HCT116 (cell line): Measurements from ENCODE around the gene SPINK14. TPM values are rescaled to one million over a fixed set of nuclear protein-coding genes. Genes with fewer than 3 reads are reported as not detected.

ENCODE experiments used
- ATAC-seq: fragments of 200-7000 bp; cut with Tn5 transposase; 2 replicates; pipeline ENCODE4 v1.9.1; 2020; ENCODE audit warnings: mild to moderate bottlenecking, moderate library complexity
- BruUV-seq: library from RNA; stranded (reverse); fragments of 400-500 nt; replicated peaks from 2 replicates; lab custom pipeline; 2021; lab: Mats Ljungman, UMichigan
- CTCF ChIA-PET: fragments of 300-600 bp; sonication (Branson Sonifier 250); formaldehyde crosslinking; loops from one replicate; lab custom pipeline; 2021; ENCODE audit warnings: antibody characterized with exemption; lab: Charles Lee
- POLR2A ChIA-PET: fragments of 300-600, 350-600 bp; sonication (Branson Sonifier 250); formaldehyde crosslinking; loops from one replicate; lab custom pipeline; 2021; ENCODE audit warnings: antibody characterized with exemption; lab: Charles Lee
- RAD21 ChIA-PET, 2 experiments: fragments of 300-600 bp; sonication (Branson Sonifier 250); formaldehyde crosslinking; loops; one replicate each; lab custom pipeline; 2023; ENCODE audit warnings: low total read pairs in 2 of 2; ENCODE audit not compliant: uncharacterized antibody in 2 of 2, unreplicated experiment in 2 of 2, low non-redundant PET in 1 of 2; lab: Charles Lee
- DNase-seq: peaks from one replicate; pipeline ENCODE4 v3.0.0-alpha.2; 2010; ENCODE audit warnings: low read depth, low spot score
- H2AFZ ChIP-seq: fragments of 200-600 bp; shearing (Covaris generic), sonication (generic); 2 replicates; pipeline ENCODE4 v1.6.1; 2017; ENCODE audit warnings: low read depth, mixed run types, mixed read lengths, antibody characterized with exemption, low read length; ENCODE audit not compliant: poor library complexity, severe bottlenecking
- H3K27ac ChIP-seq: 2 replicates; pipeline ENCODE4 v1.5.1; 2012; ENCODE audit warnings: low read depth, low read length
- H3K27me3 ChIP-seq: fragments of 200-600 bp; sonication (generic); 2 replicates; pipeline ENCODE4 v1.6.1; 2016; ENCODE audit warnings: mixed run types, low read length, mixed read lengths; ENCODE audit not compliant: insufficient read depth
- H3K36me3 ChIP-seq, 2 experiments: fragments of 200-500 bp in 1 of 2; fragments of 200-600 bp in 1 of 2; sonication (Bioruptor generic) in 1 of 2; sonication (generic) in 1 of 2; 2 replicates each; pipeline versions ENCODE4 v1.5.1 to v1.6.1; 2014 to 2016; ENCODE audit warnings: low read length in 2 of 2, inconsistent platforms in 1 of 2, mixed read lengths in 1 of 2, mixed run types in 1 of 2; ENCODE audit not compliant: insufficient read depth in 2 of 2, control insufficient read depth in 1 of 2
- H3K4me1 ChIP-seq, 2 experiments: fragments of 200-600 bp in 1 of 2; sonication (generic) in 1 of 2; 2 replicates each; pipeline versions ENCODE4 v1.5.1 to v1.6.1; 2012 to 2017; ENCODE audit warnings: low read length in 2 of 2, inconsistent platforms in 1 of 2, mild to moderate bottlenecking in 1 of 2, mixed read lengths in 1 of 2, mixed run types in 1 of 2, moderate library complexity in 1 of 2; ENCODE audit not compliant: insufficient read depth in 2 of 2, control insufficient read depth in 1 of 2
- H3K4me2 ChIP-seq: fragments of 200-600 bp; sonication (generic); 2 replicates; pipeline ENCODE4 v1.6.1; 2017; ENCODE audit warnings: mixed run types, low read length, mixed read lengths
- H3K4me3 ChIP-seq, 2 experiments: fragments of 200-600 bp in 1 of 2; sonication (generic) in 1 of 2; replicated peaks in 1 of 2; 2 replicates each; pipeline ENCODE4 v1.5.1; 2011 to 2016; ENCODE audit warnings: low read length in 2 of 2, control low read depth in 1 of 2, low read depth in 1 of 2, mild to moderate bottlenecking in 1 of 2, mixed read lengths in 1 of 2, mixed run types in 1 of 2
- H3K79me2 ChIP-seq: fragments of 200-600 bp; sonication (generic); 2 replicates; pipeline ENCODE4 v1.6.1; 2017; ENCODE audit warnings: mild to moderate bottlenecking, mixed run types, low read length, moderate library complexity, mixed read lengths; ENCODE audit not compliant: insufficient read depth
- H3K9ac ChIP-seq: fragments of 200-600 bp; sonication (generic); 2 replicates; pipeline ENCODE4 v1.6.1; 2016; ENCODE audit warnings: low read length, mixed read lengths
- H3K9me2 ChIP-seq: fragments of 200-600 bp; sonication (generic), shearing (Covaris generic); 2 replicates; pipeline ENCODE4 v1.6.1; 2017; ENCODE audit warnings: mixed run types, mild to moderate bottlenecking, moderate library complexity; ENCODE audit not compliant: insufficient read depth
- H3K9me3 ChIP-seq, 2 experiments: fragments of 200-500 bp in 1 of 2; fragments of 200-600 bp in 1 of 2; sonication (Bioruptor generic) in 1 of 2; sonication (generic) in 1 of 2; 2 replicates each; pipeline ENCODE4 v1.6.1; 2014 to 2017; ENCODE audit warnings: low read length in 2 of 2, mixed read lengths in 2 of 2, inconsistent platforms in 1 of 2, low read depth in 1 of 2, mild to moderate bottlenecking in 1 of 2, mixed run types in 1 of 2, moderate library complexity in 1 of 2; ENCODE audit not compliant: control insufficient read depth in 1 of 2, insufficient read depth in 1 of 2
- H4K20me1 ChIP-seq: fragments of 200-600 bp; sonication (generic), shearing (Covaris generic); 2 replicates; pipeline ENCODE4 v1.6.1; 2017; ENCODE audit warnings: mixed run types, mild to moderate bottlenecking, moderate library complexity; ENCODE audit not compliant: insufficient read depth
- CBX3 ChIP-seq: IDR thresholded peaks from 2 replicates; pipeline ENCODE4 v1.6.1; 2012; ENCODE audit warnings: low read depth
- CEBPB ChIP-seq: IDR thresholded peaks from 2 replicates; pipeline ENCODE4 v1.6.1; 2012; ENCODE audit warnings: low read depth
- EGR1 ChIP-seq: IDR thresholded peaks from 2 replicates; pipeline ENCODE4 v1.6.1; 2012; ENCODE audit warnings: low read depth
- ELF1 ChIP-seq: IDR thresholded peaks from 2 replicates; pipeline ENCODE4 v1.6.1; 2012; ENCODE audit warnings: low read depth, borderline replicate concordance
- FOSL1 ChIP-seq: IDR thresholded peaks from 2 replicates; pipeline ENCODE4 v1.6.1; 2012; ENCODE audit warnings: low read depth
- JUND ChIP-seq: IDR thresholded peaks from 2 replicates; pipeline ENCODE4 v1.6.1; 2012
- SP1 ChIP-seq: IDR thresholded peaks from 2 replicates; pipeline ENCODE4 v1.6.1; 2012; ENCODE audit warnings: low read depth
- SRF ChIP-seq: IDR thresholded peaks from 2 replicates; pipeline ENCODE4 v1.6.1; 2012; ENCODE audit warnings: low read depth
- TCF7L2 ChIP-seq: IDR thresholded peaks from 2 replicates; pipeline ENCODE4 v1.7.0; 2011; ENCODE audit warnings: borderline replicate concordance, inconsistent platforms; ENCODE audit not compliant: insufficient read depth, insufficient read length; ENCODE audit errors: extremely low read depth
- YY1 ChIP-seq: IDR thresholded peaks from 2 replicates; pipeline ENCODE4 v1.6.1; 2011; ENCODE audit warnings: low read length, low read depth, moderate library complexity, mild to moderate bottlenecking; ENCODE audit not compliant: insufficient replicate concordance; ENCODE audit errors: extremely low read depth
- ZFX ChIP-seq: fragments of 450-650 bp; IDR thresholded peaks from 2 replicates; pipeline ENCODE4 v1.6.1; 2017
- intact Hi-C: fragments of 100-400 bp; cut with micrococcal nuclease; formaldehyde crosslinking; loops from 2 replicates; pipeline ENCODE4 v1.10.0; 2022
- total RNA-seq: library from RNA; stranded (reverse); gene quantifications from one replicate; pipeline ENCODE4 v1.2.1, GENCODE V29; 2021; ENCODE audit not compliant: unreplicated experiment
- TF ChIP-seq, protein P1 (sequence below): IDR thresholded peaks from 2 replicates; pipeline ENCODE4 v1.6.1; 2012
- TF ChIP-seq, protein P2 (sequence below): IDR thresholded peaks from 2 replicates; pipeline ENCODE4 v1.6.1; 2012
- TF ChIP-seq, protein P3 (sequence below): IDR thresholded peaks from 2 replicates; pipeline ENCODE4 v1.6.1; 2012; ENCODE audit warnings: low read depth
- TF ChIP-seq, protein P4 (sequence below): IDR thresholded peaks from 2 replicates; pipeline ENCODE4 v1.6.1; 2011; ENCODE audit warnings: mild to moderate bottlenecking, low read length, moderate library complexity; ENCODE audit not compliant: insufficient replicate concordance; ENCODE audit errors: extremely low read depth

Gene SPINK14
- total RNA-seq, 1 experiment from 2014 or later, result not detected

DNA sequence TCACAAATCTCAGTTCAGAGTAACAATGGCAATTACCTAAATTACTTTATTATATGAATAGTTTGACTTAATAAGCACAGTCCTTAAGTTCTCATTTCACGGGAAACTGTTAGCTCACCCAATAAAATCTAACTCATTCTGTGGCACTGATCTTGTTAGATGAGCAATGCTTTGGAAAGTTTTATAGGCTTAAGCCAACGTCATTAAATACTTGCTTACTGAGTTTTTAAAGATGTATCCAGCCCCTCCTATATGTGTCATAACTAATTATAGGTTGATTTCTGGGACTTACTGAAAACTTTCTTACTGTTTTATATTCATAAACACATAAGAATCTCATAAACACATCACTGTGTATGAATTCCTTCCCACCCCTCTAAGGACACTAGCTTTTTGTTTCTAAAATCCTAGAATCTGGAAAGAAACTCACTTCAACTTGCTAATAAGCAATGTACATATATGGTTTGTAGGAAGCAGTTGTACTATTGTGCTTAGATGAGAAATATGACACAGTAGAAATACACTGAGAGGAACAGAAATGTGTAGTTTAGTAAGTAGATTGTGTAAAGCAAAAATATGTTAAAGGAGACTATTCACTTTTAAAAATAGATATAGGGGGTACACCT, 55.9 kb downstream of the SPINK14 start:
- Histone ChIP-seq H3K9me2 (no peaks in the 10 kb centered on the region), H3K79me2 (no peaks in the 10 kb centered on the region), H3K36me3 (no peaks in the 10 kb centered on the region), H3K27ac (no peak overlapping the region), H3K9ac (no peak overlapping the region), H3K4me2 (no peak overlapping the region), H4K20me1 (no peaks in the 10 kb centered on the region), H3K9me3 (no peaks in the 10 kb centered on the region), H3K4me3 (no peak overlapping the region), H3K27me3 (peaks cover 9% of the 10 kb centered on the region), H2AFZ (no peak overlapping the region), H3K4me1 (no peaks in the 10 kb centered on the region)
- no TSS peak for BruUV-seq
- ATAC-seq (no peak), DNase-seq (no peak)
- intact Hi-C loops, result no loop called here
- ChIA-PET RAD21 (no interaction called here), POLR2A (no interaction called here), CTCF (no interaction called here)
- TF ChIP-seq, protein P1, sequence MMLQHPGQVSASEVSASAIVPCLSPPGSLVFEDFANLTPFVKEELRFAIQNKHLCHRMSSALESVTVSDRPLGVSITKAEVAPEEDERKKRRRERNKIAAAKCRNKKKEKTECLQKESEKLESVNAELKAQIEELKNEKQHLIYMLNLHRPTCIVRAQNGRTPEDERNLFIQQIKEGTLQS, result no peak
- TF ChIP-seq, protein P2, sequence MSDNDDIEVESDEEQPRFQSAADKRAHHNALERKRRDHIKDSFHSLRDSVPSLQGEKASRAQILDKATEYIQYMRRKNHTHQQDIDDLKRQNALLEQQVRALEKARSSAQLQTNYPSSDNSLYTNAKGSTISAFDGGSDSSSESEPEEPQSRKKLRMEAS, result no peak
- no peak for TF ChIP-seq EGR1
- no peak for TF ChIP-seq FOSL1
- no peak for TF ChIP-seq JUND
- TF ChIP-seq SP1, result no peak
- TF ChIP-seq ELF1, result no peak
- TF ChIP-seq CBX3, result no peak
- TF ChIP-seq, protein P3, sequence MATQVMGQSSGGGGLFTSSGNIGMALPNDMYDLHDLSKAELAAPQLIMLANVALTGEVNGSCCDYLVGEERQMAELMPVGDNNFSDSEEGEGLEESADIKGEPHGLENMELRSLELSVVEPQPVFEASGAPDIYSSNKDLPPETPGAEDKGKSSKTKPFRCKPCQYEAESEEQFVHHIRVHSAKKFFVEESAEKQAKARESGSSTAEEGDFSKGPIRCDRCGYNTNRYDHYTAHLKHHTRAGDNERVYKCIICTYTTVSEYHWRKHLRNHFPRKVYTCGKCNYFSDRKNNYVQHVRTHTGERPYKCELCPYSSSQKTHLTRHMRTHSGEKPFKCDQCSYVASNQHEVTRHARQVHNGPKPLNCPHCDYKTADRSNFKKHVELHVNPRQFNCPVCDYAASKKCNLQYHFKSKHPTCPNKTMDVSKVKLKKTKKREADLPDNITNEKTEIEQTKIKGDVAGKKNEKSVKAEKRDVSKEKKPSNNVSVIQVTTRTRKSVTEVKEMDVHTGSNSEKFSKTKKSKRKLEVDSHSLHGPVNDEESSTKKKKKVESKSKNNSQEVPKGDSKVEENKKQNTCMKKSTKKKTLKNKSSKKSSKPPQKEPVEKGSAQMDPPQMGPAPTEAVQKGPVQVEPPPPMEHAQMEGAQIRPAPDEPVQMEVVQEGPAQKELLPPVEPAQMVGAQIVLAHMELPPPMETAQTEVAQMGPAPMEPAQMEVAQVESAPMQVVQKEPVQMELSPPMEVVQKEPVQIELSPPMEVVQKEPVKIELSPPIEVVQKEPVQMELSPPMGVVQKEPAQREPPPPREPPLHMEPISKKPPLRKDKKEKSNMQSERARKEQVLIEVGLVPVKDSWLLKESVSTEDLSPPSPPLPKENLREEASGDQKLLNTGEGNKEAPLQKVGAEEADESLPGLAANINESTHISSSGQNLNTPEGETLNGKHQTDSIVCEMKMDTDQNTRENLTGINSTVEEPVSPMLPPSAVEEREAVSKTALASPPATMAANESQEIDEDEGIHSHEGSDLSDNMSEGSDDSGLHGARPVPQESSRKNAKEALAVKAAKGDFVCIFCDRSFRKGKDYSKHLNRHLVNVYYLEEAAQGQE, result no peak
- TF ChIP-seq ZFX, result no peak
- no peak for TF ChIP-seq CEBPB
- TF ChIP-seq TCF7L2, result no peak
- TF ChIP-seq, protein P4, sequence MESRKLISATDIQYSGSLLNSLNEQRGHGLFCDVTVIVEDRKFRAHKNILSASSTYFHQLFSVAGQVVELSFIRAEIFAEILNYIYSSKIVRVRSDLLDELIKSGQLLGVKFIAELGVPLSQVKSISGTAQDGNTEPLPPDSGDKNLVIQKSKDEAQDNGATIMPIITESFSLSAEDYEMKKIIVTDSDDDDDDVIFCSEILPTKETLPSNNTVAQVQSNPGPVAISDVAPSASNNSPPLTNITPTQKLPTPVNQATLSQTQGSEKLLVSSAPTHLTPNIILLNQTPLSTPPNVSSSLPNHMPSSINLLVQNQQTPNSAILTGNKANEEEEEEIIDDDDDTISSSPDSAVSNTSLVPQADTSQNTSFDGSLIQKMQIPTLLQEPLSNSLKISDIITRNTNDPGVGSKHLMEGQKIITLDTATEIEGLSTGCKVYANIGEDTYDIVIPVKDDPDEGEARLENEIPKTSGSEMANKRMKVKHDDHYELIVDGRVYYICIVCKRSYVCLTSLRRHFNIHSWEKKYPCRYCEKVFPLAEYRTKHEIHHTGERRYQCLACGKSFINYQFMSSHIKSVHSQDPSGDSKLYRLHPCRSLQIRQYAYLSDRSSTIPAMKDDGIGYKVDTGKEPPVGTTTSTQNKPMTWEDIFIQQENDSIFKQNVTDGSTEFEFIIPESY, result no peak
- no peak for TF ChIP-seq YY1
- TF ChIP-seq SRF, result no peak
